SJSA1 (cell line): ENCODE results near the gene MS4A4E. TPM values are rescaled to one million over a fixed set of nuclear protein-coding genes. Genes with fewer than 3 reads are reported as not detected.
"Not testable (repeated sequence)": the region's sequence is repeated elsewhere in the genome, so short reads cannot be mapped to it uniquely, and the experiment has no call there.

ENCODE experiments used
- DNase-seq, 2 experiments: peaks; one replicate each; pipeline ENCODE4 v3.0.0-alpha.2; 2015 to 2020; ENCODE audit warnings: low spot score in 2 of 2, low read depth in 1 of 2
- H3K27ac ChIP-seq: fragments of 250-450 bp; sonication (Bioruptor Pico); 2 replicates; pipeline ENCODE4 v1.5.1; 2020; ENCODE audit warnings: mild to moderate bottlenecking, moderate library complexity
- H3K27me3 ChIP-seq: fragments of 250-450 bp; sonication (Bioruptor Pico); replicated peaks from 2 replicates; pipeline ENCODE4 v1.5.1; 2020; ENCODE audit warnings: mild to moderate bottlenecking, moderate library complexity
- H3K36me3 ChIP-seq: fragments of 250-450 bp; sonication (Bioruptor Pico); 2 replicates; pipeline ENCODE4 v1.5.1; 2020; ENCODE audit warnings: mild to moderate bottlenecking
- H3K4me1 ChIP-seq: fragments of 250-450 bp; sonication (Bioruptor Pico); replicated peaks from 2 replicates; pipeline ENCODE4 v1.6.1; 2021; ENCODE audit warnings: mild to moderate bottlenecking
- H3K4me3 ChIP-seq: fragments of 250-450 bp; sonication (Bioruptor Pico); 2 replicates; pipeline ENCODE4 v1.5.1; 2020; ENCODE audit warnings: mild to moderate bottlenecking
- H3K9me3 ChIP-seq: fragments of 250-450 bp; sonication (Bioruptor Pico); replicated peaks from 2 replicates; pipeline ENCODE4 v1.5.1; 2020; ENCODE audit warnings: mild to moderate bottlenecking
- total RNA-seq: library from RNA; depleted of rRNA; stranded (reverse); fragments of >200 nt; shearing (Covaris generic); gene quantifications from 2 replicates; pipeline ENCODE4 v1.2.3, GENCODE V29; 2014; rRNA removed

MS4A4E gene
- total RNA-seq, result not detected in 2 replicates

DNA sequence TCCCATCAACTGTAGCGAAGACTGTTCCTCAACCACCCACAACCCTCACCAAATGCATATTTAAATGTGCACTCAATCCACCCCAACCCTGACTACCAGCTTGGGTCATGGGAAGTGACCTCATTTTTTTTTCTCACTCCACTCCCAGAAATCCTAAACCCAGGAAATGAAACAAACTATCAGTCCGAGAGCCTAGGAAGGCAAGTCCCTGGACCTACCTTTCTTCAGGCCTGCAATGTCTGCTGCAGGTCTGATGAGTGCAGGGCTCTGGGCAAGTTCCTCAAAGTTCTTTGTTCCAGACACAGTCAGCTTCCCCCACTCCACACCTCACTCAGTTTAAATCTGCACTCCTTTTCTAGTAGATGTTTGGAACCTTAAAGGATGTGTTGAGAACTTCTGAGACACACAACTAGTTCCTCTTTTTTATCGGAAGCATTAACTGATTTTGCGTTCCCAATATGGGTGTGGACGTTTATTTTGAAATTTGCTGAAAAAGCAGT is at the start of gene MS4A4E:
MS4A4E (minus strand) TSS at position 398 of the 500 bp plus-strand sequence. CDS start 13,082 bp downstream, outside the sequence.
- H3K27me3 ChIP-seq, result peaks cover 19% of the 10 kb centered on the region
- no peak for DNase-seq
- H3K27ac ChIP-seq, result no peak within 1 kb of the TSS
- no peaks in the 10 kb centered on the region for H3K9me3 ChIP-seq
- H3K36me3 ChIP-seq, result no peaks in the 10 kb centered on the region
- H3K4me1 ChIP-seq, result no peaks in the 10 kb centered on the region
- no peak within 1 kb of the TSS for H3K4me3 ChIP-seq

DNA sequence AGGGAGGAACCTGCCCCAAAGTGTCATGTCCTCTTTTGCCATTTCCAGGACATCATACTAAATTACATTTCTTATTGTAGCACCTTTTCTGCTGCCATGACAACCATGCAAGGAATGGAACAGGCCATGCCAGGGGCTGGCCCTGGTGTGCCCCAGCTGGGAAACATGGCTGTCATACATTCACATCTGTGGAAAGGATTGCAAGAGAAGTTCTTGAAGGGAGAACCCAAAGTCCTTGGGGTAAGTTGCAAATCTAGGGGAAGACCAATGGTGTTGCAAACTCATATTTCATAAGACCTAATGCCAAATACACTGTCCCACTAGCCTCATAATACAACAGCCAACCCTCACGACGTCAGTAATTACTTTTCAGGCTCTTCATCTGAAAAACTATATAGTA is 49.2 kb upstream of the MS4A4E start:
- H3K9me3 ChIP-seq, result no peaks in the 10 kb centered on the region
- H3K36me3 ChIP-seq, result no peaks in the 10 kb centered on the region
- no peak overlapping the region for H3K4me3 ChIP-seq
- peaks cover 6% of the 10 kb centered on the region for H3K27me3 ChIP-seq
- no peak overlapping the region for H3K27ac ChIP-seq
- no peaks in the 10 kb centered on the region for H3K4me1 ChIP-seq
- DNase-seq, result no peak

DNA sequence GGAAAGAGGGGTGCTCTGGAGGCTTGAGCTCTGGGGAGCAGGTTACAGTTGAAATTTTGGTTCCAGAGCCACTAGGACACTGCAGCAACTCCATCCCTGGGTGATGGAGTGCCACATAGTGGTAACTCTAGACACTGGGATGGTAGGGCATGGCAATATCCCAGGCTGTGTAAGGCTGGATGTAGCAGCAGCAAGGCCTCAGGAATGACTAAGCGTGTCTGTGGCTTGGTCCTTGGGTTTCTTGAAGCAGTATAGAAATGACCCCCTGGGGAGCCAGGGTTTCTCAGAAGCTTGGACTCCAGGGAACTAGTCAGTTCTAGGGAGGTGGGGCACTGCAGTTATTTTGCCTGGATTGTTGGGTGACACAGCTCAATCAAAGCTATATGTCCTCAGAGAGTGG is 45.6 kb upstream of the MS4A4E start:
- no peak for DNase-seq
- no peaks in the 10 kb centered on the region; the same call in 1 of the 2 replicates for H3K27me3 ChIP-seq
- no peaks in the 10 kb centered on the region for H3K36me3 ChIP-seq
- H3K4me1 ChIP-seq, result peaks cover 4% of the 10 kb centered on the region
- H3K4me3 ChIP-seq, result no peak overlapping the region
- no peak overlapping the region for H3K27ac ChIP-seq
- H3K9me3 ChIP-seq, result no peaks in the 10 kb centered on the region

DNA sequence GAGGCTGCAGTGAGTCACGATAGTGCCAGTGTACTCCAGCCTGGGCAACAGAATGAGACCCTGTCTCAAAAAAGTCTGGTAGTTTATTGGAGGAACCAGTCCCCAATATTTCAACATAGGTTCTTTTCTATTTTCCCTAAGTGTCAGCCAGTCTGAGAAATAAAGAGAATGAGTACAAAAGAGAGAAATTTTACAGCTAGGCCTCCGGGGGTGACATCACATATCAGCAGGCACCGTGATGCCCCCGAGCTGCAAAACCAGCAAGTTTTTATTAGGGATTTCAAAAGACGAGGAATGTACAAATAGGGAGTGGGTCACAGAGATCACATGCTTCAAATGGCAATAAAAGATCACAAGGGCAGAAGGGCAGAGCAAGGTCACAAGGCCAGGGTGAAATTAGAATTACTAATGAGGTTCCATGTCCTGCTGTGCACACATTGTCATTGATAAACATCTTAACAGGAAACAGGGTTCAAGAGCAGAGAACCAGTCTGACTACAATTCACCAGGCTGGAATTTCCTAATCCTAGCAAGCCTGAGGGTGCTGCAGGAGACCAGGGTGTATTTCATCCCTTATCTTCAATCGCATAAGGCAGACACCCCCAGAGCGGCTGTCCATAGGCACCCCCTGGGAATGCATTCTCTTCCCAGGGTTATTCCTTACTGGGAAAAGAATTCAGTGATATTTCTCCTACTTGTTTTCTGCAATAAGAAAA is 42.6 kb upstream of the MS4A4E start:
- not testable (repeated sequence) for H3K27me3 ChIP-seq, H3K9me3 ChIP-seq, H3K4me3 ChIP-seq, H3K36me3 ChIP-seq, H3K27ac ChIP-seq, H3K4me1 ChIP-seq, DNase-seq

DNA sequence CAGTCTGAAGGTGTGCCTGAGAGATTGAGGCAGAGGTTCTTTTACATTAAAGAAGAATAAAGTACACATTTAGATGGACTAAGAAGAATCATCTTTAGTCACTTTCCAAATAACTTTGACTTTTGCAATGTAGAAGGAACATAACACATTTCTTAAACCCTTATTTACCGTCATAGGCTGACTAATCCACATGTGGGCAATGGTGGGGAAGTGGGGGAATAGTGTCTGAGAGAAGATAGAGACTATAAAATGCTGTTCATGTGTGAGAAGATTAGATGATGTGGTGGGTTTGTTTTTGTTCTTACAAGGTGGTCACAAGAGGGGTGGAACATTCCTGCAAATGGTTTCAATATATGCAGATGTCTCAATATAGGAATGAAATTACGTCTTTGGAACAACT is 39.3 kb upstream of the MS4A4E start:
- Histone ChIP-seq H3K4me1 (peaks cover 4% of the 10 kb centered on the region), H3K27ac (no peak overlapping the region), H3K9me3 (no peaks in the 10 kb centered on the region), H3K4me3 (no peak overlapping the region), H3K36me3 (no peaks in the 10 kb centered on the region), H3K27me3 (no peaks in the 10 kb centered on the region)
- no peak for DNase-seq

DNA sequence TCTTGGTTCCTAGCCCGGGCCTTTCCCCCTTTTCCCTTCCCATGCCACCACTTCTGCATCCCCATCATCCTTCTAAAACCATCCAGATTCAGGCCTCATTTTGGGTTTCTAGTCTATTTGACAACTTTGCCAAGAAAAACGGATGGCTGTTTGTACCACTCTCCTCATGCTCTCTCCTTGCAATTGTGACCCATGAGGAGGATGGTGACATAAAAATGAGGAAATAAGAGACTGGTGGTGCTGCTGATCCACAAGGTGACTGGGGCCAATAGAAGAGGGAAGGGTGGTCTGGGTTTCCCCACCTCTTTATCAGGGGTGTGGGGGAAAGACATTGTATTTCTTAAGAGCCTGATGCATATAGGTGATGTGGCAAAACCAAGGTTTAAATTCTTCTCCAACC is 38.5 kb upstream of the MS4A4E start:
- peaks cover 4% of the 10 kb centered on the region for H3K4me1 ChIP-seq
- no peaks in the 10 kb centered on the region for H3K9me3 ChIP-seq
- no peak overlapping the region for H3K4me3 ChIP-seq
- H3K27ac ChIP-seq, result no peak overlapping the region
- H3K27me3 ChIP-seq, result no peaks in the 10 kb centered on the region
- no peaks in the 10 kb centered on the region for H3K36me3 ChIP-seq
- no peak for DNase-seq

DNA sequence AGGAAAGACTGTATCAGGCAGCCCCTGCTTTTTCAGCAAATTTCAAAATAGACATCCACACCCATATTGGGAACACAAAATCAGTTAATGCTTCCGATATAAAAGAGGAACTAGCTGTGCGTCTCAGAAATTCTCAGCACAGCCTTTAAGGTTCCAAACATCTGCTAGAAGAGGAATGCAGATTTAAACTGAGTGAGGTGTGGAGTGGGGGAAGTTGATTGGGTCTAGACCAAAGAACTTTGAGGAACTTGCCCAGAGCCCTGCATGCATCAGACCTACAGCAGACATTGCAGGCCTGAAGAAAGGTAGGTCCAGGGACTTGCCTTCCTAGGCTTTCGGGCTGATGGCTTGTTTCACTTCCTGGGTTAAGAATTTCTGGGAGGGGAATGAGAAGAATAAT is 37.5 kb upstream of the MS4A4E start, which contains the start of gene MS4A4A:
MS4A4A (plus strand) TSS at position 255 of the 400 bp plus-strand sequence; CDS start at position 265, 10 bp downstream.
- Histone ChIP-seq H3K27me3 (no peaks in the 10 kb centered on the region), H3K36me3 (no peaks in the 10 kb centered on the region), H3K27ac (no peak within 1 kb of the TSS), H3K4me3 (no peak within 1 kb of the TSS), H3K9me3 (no peaks in the 10 kb centered on the region), H3K4me1 (peaks cover 4% of the 10 kb centered on the region)
- DNase-seq, result no peak

DNA sequence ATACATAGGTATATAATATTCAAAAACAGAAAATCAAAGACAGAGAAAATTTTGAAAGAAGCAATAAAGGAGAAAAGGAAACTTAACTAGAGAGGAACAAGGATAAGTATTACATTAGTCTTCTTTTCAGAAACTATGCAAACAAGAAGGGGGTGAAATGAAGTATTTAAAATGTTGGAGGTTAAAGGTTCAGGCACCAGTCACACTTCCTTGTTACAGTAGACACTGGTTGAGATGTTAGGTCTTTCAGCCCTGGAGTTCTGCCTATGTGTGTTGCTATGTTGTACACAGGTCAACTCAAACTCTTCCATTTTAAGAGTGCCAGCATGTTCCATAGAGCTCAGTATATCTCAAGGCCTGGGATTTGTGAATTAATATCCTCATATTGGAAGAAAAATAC is 31.5 kb upstream of the MS4A4E start:
- no peak overlapping the region for H3K27ac ChIP-seq
- no peaks in the 10 kb centered on the region; the same call in 1 of the 2 replicates for H3K9me3 ChIP-seq

DNA sequence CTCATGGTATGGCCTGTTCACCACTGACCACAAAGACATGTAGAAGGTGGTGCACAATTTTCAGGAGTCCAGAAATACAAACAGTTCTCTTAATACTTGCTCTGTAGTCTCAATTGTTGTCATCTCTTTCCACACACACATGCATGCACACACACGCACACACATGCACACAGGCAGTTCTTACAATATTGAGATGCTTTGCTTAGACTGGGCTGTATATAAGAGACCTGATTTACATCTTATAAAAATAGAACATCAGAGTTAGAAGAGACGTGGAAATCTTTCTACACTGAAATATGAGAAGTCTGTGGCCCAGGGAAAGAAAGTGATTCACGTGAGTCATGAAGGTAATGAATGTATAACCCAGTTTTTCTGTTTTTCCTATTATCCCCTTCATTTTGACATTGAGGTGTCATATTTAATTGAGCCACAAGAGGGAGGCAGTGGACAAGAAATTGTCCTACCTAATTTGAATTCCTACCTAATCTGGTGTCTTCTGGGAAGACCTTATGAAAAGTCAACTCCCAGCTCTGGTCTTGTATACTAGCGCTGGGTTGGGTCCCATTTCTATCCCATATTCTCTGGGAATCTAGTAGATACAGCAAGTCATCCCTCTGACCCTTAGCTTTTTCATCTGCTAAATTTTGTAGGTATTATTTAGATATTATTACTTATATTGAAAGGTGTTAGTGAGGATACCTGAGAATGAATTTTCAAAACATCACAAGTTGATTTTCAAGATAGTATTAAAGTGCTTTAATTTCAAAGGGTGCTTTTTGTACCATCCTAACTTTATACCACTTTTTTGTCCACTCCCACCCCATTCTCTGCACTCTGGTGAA is 22.7 kb upstream of the MS4A4E start:
- Histone ChIP-seq H3K36me3 (no peaks in the 10 kb centered on the region), H3K4me3 (no peak overlapping the region), H3K4me1 (no peaks in the 10 kb centered on the region), H3K9me3 (no peaks in the 10 kb centered on the region), H3K27ac (no peak overlapping the region), H3K27me3 (peaks cover 6% of the 10 kb centered on the region)
- peak in 1 of 2 experiments; percentile 76 for DNase-seq

More for the DNA sequence above, 31.5 kb upstream of the MS4A4E start:
- no peak for DNase-seq
- H3K4me1 ChIP-seq, result peaks cover 9% of the 10 kb centered on the region
- no peaks in the 10 kb centered on the region for H3K36me3 ChIP-seq
- H3K4me3 ChIP-seq, result no peak overlapping the region
- no peaks in the 10 kb centered on the region for H3K27me3 ChIP-seq

DNA sequence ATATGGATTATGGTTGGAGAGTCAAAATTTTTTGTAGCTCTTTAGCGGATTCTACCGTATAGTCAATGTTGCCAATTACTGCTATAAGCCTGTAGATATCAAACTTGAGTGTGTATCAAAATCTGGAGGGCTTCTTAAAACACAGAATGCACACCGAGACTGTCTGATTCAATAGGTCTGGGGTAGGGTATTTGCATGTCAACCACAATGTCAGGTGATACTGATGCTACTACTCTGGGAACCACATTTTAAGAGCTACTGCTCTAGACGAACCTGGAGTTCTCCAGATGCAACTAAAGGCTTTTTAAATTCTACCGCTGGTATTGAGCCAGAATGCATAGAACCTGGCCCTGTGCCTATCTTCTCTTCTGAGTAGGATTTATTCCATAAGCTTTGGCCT is 21.7 kb upstream of the MS4A4E start:
- Histone ChIP-seq H3K36me3 (no peaks in the 10 kb centered on the region), H3K4me1 (no peaks in the 10 kb centered on the region), H3K9me3 (no peaks in the 10 kb centered on the region), H3K27me3 (peaks cover 6% of the 10 kb centered on the region), H3K4me3 (no peak overlapping the region), H3K27ac (no peak overlapping the region)
- no peak for DNase-seq

DNA sequence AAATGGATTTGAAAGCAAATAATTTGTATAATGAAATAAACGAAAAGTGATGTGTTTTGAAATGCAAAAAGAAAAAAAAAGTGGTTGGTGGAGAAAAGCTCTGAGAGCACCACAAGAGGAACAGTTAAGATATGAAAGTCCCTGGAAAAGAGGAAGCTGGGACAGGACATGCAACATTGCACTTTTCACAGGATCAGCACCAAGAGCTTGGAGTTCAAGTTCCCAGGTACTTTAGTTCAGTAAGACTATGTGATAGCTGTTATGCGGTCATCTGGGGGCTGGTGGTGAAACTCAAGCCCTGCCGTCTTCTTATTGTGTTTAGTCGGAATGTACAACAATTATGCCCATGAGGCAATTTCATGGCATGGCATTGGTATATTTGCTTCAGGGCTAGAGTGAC is 20.5 kb upstream of the MS4A4E start:
- DNase-seq, result no peak
- H3K9me3 ChIP-seq, result no peaks in the 10 kb centered on the region
- H3K36me3 ChIP-seq, result no peaks in the 10 kb centered on the region
- H3K4me3 ChIP-seq, result no peak overlapping the region
- no peaks in the 10 kb centered on the region for H3K4me1 ChIP-seq
- H3K27ac ChIP-seq, result no peak overlapping the region
- H3K27me3 ChIP-seq, result peaks cover 5% of the 10 kb centered on the region

DNA sequence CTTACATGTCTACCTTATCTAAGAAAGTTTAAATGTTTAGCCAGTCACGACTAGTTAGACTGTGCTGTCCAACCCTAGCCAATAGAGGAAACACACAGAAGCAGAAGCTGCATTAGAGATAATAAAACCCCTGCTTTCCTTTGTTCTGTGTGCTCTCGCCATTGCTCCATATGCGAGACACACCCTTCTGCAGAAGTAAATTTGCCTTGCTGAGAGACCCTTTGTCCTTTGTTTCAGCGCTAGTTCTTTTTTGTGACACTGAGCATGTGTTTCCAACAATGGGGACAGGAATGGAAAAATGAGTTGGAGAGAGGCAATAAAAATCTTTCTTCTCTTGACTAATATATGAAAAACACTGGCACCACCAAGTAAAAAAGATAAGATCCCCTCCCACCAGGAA is 18.1 kb upstream of the MS4A4E start:
- no peaks in the 10 kb centered on the region for H3K36me3 ChIP-seq

DNA sequence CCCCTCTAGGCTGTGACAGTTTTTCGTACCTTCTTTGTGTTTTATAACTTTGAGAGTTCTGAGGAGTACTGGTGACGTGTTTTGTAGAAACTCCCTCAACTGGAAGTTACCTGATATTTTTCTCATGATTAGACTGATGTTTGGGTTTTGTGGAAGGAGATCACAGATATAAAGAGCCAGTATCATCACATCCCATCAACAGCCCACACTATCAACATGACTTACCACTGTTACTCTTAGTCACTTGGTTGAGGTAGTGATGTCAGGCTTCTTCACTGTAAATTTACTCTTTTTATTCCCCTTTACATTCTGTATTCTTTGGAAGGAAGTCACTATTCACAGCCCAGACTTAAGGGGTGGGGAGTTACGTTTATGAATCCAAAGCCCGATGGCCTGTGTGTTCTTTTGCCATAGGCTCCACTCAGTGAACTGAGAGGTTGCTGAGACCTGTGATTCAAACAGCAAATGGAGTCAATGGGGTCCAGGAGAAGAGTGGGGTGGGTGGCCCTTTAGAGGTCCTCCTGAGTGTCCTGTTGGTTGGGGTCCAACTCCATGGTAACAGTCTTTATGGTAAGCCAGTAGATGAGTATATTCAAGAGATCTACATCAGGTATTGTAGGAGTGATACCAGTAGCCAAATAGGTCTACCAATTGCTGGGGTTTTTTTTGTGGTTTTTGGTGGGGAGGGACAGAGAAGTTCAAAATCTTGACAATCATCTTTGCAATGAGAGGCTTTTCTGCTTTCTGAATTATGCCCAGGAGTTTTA is 15.2 kb upstream of the MS4A4E start:
- Histone ChIP-seq H3K9me3 (no peaks in the 10 kb centered on the region; the same call in 1 of the 2 replicates), H3K4me1 (no peaks in the 10 kb centered on the region), H3K27me3 (peaks cover under 1% of the 10 kb centered on the region; the same call in 1 of the 2 replicates), H3K27ac (no peak overlapping the region), H3K36me3 (no peaks in the 10 kb centered on the region), H3K4me3 (no peak overlapping the region)
- DNase-seq, result no peak

More for the DNA sequence above, 18.1 kb upstream of the MS4A4E start:
- Histone ChIP-seq H3K9me3 (no peaks in the 10 kb centered on the region; the same call in 1 of the 2 replicates), H3K27ac (no peak overlapping the region), H3K4me1 (no peaks in the 10 kb centered on the region), H3K4me3 (no peak overlapping the region), H3K27me3 (peaks cover 3% of the 10 kb centered on the region; the same call in 1 of the 2 replicates)
- no peak for DNase-seq
